Kidney epithelial cell (primary cell): ENCODE results near the gene CRYGN. TPM values are rescaled to one million over a fixed set of nuclear protein-coding genes. Genes with fewer than 3 reads are reported as not detected.
A peak's percentile ranks its signal among the peaks of the same experiment; 100 is the strongest.

Source experiments
- DNase-seq: peaks from one replicate; pipeline ENCODE4 v3.0.0-alpha.2; 2010; ENCODE audit warnings: low read depth
- H3K27me3 ChIP-seq: 2 replicates; pipeline ENCODE4 v1.6.0; 2011; ENCODE audit warnings: low read length; ENCODE audit not compliant: control insufficient read depth, insufficient read depth
- H3K36me3 ChIP-seq: 2 replicates; pipeline ENCODE4 v1.5.1; 2011; ENCODE audit warnings: low read length; ENCODE audit not compliant: control insufficient read depth, insufficient read depth
- H3K4me3 ChIP-seq: 2 replicates; pipeline ENCODE4 v1.5.1; 2011; ENCODE audit warnings: low read depth, mild to moderate bottlenecking, control low read depth, low read length
- total RNA-seq: library from RNA; depleted of rRNA; stranded (reverse); fragments of >200 nt; gene quantifications from 2 replicates; pipeline ENCODE4 v1.2.3, GENCODE V29; 2015
- TF ChIP-seq, protein P1 (sequence below): IDR thresholded peaks from 2 replicates; pipeline ENCODE4 v1.5.1; 2011; ENCODE audit warnings: mild to moderate bottlenecking, moderate library complexity, low read length, control low read depth, inconsistent platforms; ENCODE audit not compliant: insufficient read depth, poor library complexity, severe bottlenecking

CRYGN gene
- total RNA-seq, 1 donor from 2014 or later = 0.84 TPM

DNA sequence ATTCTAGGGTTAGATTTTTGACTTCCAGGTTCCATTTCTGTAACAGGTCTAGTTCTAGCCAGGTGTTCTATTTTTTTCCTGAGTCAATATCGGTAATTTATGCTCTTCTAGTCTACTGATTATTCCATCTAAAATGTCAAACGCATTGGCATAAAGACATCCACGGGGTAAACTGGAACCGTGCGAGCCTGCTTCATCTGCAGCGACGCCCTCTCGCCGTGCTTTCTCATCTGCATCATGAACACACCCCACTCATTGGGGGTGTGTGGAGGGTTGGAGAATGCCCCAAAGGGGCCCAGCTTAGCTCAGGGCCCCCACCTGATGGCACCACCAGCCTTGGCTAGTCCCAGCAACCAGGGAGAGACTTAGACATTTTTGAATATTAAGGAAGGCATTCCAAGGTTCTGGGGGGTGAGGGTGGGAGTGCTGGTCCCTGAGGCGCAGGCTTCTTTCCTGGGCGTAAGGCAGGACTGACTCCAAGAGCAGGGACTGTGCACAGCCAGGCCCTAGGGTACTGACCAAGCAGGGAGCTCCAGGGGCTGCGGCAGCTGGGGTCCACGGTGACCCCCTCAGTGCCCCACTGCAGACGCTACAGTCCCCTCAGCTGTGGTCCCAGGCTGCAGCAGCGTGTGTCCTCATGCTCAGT, 12.9 kb upstream of the CRYGN start:
- Histone ChIP-seq H3K36me3 (no peaks in the 10 kb centered on the region), H3K4me3 (no peak overlapping the region), H3K27me3 (peaks cover 9% of the 10 kb centered on the region)
- no peak for DNase-seq
- TF ChIP-seq, protein P1, sequence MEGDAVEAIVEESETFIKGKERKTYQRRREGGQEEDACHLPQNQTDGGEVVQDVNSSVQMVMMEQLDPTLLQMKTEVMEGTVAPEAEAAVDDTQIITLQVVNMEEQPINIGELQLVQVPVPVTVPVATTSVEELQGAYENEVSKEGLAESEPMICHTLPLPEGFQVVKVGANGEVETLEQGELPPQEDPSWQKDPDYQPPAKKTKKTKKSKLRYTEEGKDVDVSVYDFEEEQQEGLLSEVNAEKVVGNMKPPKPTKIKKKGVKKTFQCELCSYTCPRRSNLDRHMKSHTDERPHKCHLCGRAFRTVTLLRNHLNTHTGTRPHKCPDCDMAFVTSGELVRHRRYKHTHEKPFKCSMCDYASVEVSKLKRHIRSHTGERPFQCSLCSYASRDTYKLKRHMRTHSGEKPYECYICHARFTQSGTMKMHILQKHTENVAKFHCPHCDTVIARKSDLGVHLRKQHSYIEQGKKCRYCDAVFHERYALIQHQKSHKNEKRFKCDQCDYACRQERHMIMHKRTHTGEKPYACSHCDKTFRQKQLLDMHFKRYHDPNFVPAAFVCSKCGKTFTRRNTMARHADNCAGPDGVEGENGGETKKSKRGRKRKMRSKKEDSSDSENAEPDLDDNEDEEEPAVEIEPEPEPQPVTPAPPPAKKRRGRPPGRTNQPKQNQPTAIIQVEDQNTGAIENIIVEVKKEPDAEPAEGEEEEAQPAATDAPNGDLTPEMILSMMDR = no peak

- DNase-seq = no peak
- no peaks in the 10 kb centered on the region for H3K36me3 ChIP-seq
- TF ChIP-seq, protein P1 = no peak
- H3K4me3 ChIP-seq = no peak overlapping the region
- H3K27me3 ChIP-seq = peaks cover 9% of the 10 kb centered on the region
Observed at GRCh38 chr7:151451626-151452571, 12.0 kb upstream of the CRYGN start.

DNA sequence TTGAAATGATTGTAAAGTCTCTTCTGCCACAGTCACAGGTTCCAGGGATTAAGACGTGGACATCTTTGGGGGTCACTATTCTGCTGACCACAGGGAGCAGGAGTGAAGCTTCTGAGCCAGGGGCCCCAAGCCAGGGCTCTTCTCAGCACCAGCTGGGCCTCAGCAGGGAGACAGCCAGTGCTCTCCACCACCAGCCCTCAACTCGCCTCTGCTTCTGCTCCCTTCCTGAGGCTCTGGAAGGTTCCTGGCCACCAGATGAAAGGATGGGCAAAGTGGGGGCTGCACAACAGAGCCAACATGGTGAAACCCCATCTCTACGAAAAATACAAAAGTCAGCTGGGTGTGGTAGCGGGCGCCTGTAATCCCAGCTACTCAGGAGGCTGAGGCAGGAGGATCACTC, 11.2 kb upstream of the CRYGN start:
- H3K36me3 ChIP-seq = no peaks in the 10 kb centered on the region
- TF ChIP-seq, protein P1 = no peak
- H3K27me3 ChIP-seq = peaks cover 9% of the 10 kb centered on the region
- no peak for DNase-seq
- H3K4me3 ChIP-seq = no peak overlapping the region

GRCh38 chr7:151449990-151450389, 10.0 kb upstream of the CRYGN start:
- TF ChIP-seq, protein P1 = no peak
- DNase-seq = no peak

GRCh38 chr7:151448261-151449252, 8.6 kb upstream of the CRYGN start:
- Histone ChIP-seq H3K27me3 (peaks cover 9% of the 10 kb centered on the region), H3K36me3 (no peaks in the 10 kb centered on the region), H3K4me3 (peak overlapping the region; percentile 39)
- DNase-seq = no peak
- TF ChIP-seq, protein P1 = peak; percentile 84

More at GRCh38 chr7:151449990-151450389, 10.0 kb upstream of the CRYGN start:
- Histone ChIP-seq H3K36me3 (no peaks in the 10 kb centered on the region), H3K27me3 (peaks cover 9% of the 10 kb centered on the region), H3K4me3 (no peak overlapping the region)
